Lower lobe of right lung (tissue), 2 donors: ENCODE data around the gene ITPRIPL1. TPM values are rescaled to one million over a fixed set of nuclear protein-coding genes. Genes with fewer than 3 reads are reported as not detected.

ENCODE experiments used
- ATAC-seq, 2 donors: fragments of 200-7000 bp; cut with Tn5 transposase; one replicate each; pipeline ENCODE4 v1.9.1; 2020 to 2022; ENCODE audit warnings: mild to moderate bottlenecking in 2 of 2, moderate library complexity in 2 of 2
- DNase-seq: peaks from one replicate; pipeline ENCODE4 v3.0.0-alpha.2; 2020
- H3K27ac ChIP-seq: fragments of 200-600 bp; one replicate; pipeline ENCODE4 v1.8.0; 2022
- H3K27me3 ChIP-seq: fragments of 200-600 bp; one replicate; pipeline ENCODE4 v1.8.0; 2022; ENCODE audit warnings: low read depth
- H3K36me3 ChIP-seq: fragments of 200-600 bp; one replicate; pipeline ENCODE4 v1.8.0; 2022; ENCODE audit warnings: mild to moderate bottlenecking
- H3K4me1 ChIP-seq: fragments of 200-600 bp; one replicate; pipeline ENCODE4 v1.8.0; 2022
- H3K4me3 ChIP-seq: fragments of 200-600 bp; one replicate; pipeline ENCODE4 v1.8.0; 2022; ENCODE audit warnings: mild to moderate bottlenecking
- H3K9me3 ChIP-seq: fragments of 200-600 bp; one replicate; pipeline ENCODE4 v1.8.0; 2022
- intact Hi-C: fragments of 100-400 bp; cut with DNase I; formaldehyde crosslinking; loops from one replicate; pipeline ENCODE4 v1.11.0; 2022
- total RNA-seq: library from RNA; stranded (reverse); fragmentation: NEBNext Ultra II Directional; extraction: Animal tissue kit (Norgen Biotek cat#: 25700); gene quantifications from one replicate; pipeline ENCODE4 v1.2.1, GENCODE V29; 2021
- TF ChIP-seq, protein P1 (sequence below): fragments of 200-600 bp; IDR thresholded peaks from one replicate; pipeline ENCODE4 v1.8.0; 2022; ENCODE audit warnings: antibody characterized with exemption, mild to moderate bottlenecking
- donor health status: DM: no; HTN: yes; CAD: no; lungs with severe emphysema.

Gene ITPRIPL1
- total RNA-seq, 1 donor from 2014 or later: 1.9 TPM

DNA sequence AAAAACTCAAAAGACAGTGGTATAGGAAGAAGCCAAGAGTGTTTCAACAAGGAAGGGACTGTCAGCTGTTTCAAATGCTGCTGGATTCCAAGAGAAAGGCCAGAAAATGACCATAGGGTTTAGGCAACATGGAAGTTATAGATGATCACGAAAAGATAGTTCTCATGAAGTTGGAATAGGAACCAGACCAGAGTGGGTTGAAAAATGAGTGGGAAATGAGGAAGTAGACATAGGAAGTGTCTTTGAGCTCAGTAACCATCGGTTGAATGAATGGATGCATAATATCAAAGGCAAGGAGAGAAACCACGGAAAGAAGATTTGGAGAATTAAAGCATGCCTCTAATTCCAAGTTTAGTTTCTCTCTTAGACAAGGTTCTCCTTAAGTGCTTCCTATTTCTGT is 11.8 kb downstream of the ITPRIPL1 start:
- no peak overlapping the region for H3K4me3 ChIP-seq
- ATAC-seq (no peak), DNase-seq (no peak)
- no peak overlapping the region for H3K27ac ChIP-seq
- no peaks in the 10 kb centered on the region for H3K36me3 ChIP-seq
- H3K27me3 ChIP-seq: no peaks in the 10 kb centered on the region
- intact Hi-C loops: no loop called here
- H3K9me3 ChIP-seq: no peaks in the 10 kb centered on the region
- TF ChIP-seq, protein P1, sequence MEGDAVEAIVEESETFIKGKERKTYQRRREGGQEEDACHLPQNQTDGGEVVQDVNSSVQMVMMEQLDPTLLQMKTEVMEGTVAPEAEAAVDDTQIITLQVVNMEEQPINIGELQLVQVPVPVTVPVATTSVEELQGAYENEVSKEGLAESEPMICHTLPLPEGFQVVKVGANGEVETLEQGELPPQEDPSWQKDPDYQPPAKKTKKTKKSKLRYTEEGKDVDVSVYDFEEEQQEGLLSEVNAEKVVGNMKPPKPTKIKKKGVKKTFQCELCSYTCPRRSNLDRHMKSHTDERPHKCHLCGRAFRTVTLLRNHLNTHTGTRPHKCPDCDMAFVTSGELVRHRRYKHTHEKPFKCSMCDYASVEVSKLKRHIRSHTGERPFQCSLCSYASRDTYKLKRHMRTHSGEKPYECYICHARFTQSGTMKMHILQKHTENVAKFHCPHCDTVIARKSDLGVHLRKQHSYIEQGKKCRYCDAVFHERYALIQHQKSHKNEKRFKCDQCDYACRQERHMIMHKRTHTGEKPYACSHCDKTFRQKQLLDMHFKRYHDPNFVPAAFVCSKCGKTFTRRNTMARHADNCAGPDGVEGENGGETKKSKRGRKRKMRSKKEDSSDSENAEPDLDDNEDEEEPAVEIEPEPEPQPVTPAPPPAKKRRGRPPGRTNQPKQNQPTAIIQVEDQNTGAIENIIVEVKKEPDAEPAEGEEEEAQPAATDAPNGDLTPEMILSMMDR: no peak
- H3K4me1 ChIP-seq: peaks cover 18% of the 10 kb centered on the region

DNA sequence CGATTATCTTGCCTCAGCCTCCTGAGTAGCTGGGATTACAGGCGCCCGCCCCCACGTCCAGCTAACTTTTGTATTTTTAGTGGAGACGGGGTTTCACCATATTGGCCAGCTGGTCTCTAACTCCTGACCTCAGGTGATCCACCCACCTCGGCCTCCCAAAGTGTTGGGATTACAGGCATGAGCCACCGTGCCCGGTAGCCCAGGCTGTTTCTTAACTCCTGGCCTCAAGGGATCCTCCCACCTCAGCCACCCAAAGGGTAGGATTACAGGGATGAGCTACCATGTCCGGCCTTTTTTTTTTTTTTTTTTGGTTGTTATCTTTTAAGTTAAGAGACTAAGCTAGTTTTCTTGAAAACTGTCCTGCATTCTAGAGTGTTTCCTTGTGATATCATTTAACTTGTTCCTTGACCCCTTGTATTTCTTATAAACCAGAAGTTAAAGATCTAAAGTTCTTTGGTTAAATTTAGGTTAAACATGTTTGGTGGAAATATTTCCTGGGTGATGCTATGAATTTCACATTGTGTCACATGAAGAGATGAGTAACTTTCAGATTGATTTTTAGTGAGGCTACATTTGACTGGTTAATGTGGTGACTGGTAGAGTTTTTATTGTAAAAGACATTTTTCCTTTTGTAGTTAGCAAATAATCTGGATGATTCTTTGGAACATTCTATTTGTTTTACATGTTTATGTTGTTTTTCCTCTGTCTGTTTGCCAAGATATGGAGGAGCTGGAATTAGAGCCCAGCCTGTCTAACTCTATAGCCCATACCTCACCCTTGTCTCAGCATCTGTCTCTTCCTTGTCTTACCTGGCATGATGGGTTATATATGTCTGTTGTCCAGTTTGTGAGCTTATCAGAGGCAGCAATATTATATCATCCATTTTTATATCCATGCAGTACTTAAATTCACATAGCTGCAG is 15.6 kb downstream of the ITPRIPL1 start:
- DNase-seq (no peak), ATAC-seq (no peak)
- TF ChIP-seq, protein P1: no peak
- H3K9me3 ChIP-seq: no peaks in the 10 kb centered on the region
- H3K36me3 ChIP-seq: no peaks in the 10 kb centered on the region
- H3K27ac ChIP-seq: no peak overlapping the region
- no peaks in the 10 kb centered on the region for H3K27me3 ChIP-seq
- H3K4me1 ChIP-seq: peaks cover 10% of the 10 kb centered on the region
- H3K4me3 ChIP-seq: no peak overlapping the region
- intact Hi-C loops: no loop called here

DNA sequence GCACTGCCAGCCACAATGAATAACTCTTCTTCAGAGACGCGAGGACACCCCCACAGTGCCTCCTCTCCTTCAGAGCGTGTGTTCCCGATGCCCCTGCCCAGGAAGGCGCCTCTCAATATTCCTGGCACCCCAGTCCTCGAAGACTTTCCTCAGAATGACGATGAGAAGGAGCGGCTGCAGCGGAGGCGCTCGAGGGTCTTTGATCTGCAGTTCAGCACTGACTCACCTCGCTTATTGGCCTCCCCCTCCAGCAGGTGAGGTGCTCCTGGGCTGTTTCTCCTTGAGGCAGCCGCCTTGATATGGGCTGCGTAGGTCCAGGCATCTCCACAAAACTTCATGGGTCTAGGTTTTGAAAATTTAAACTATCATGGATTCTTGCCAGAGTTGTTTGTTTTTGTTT is 16.5 kb downstream of the ITPRIPL1 start:
- Histone ChIP-seq H3K36me3 (no peaks in the 10 kb centered on the region), H3K27me3 (no peaks in the 10 kb centered on the region), H3K4me1 (peaks cover 2% of the 10 kb centered on the region), H3K9me3 (no peaks in the 10 kb centered on the region), H3K27ac (no peak overlapping the region), H3K4me3 (no peak overlapping the region)
- DNase-seq: no peak
- TF ChIP-seq, protein P1: no peak
- ATAC-seq: no peak
- intact Hi-C loops: no loop called here

DNA sequence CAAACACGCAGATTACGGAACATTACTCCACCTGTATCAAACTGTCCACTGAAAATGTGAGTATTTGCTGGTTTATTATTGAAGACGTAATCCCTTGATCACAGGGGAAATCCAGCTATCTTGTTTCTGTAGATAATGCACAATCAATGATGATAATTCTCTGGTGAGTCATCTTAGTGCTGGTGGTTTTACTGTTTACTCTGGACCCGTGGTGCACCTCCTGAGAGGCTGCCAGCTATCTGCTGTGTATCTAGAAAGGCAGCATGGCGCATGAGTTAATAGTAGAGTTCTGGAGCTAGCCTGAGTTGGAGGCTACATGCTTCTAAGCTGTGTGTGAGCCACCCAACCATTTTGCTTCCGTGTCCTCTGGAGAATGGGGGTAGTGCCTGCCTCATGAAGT is 17.0 kb downstream of the ITPRIPL1 start:
- Histone ChIP-seq H3K4me1 (no peaks in the 10 kb centered on the region), H3K9me3 (no peaks in the 10 kb centered on the region), H3K27me3 (no peaks in the 10 kb centered on the region), H3K36me3 (no peaks in the 10 kb centered on the region), H3K4me3 (no peak overlapping the region), H3K27ac (no peak overlapping the region)
- ATAC-seq (peak in 1 of 2 donors; percentile 38), DNase-seq (no peak)
- intact Hi-C loops: no loop called here
- TF ChIP-seq, protein P1: no peak

DNA sequence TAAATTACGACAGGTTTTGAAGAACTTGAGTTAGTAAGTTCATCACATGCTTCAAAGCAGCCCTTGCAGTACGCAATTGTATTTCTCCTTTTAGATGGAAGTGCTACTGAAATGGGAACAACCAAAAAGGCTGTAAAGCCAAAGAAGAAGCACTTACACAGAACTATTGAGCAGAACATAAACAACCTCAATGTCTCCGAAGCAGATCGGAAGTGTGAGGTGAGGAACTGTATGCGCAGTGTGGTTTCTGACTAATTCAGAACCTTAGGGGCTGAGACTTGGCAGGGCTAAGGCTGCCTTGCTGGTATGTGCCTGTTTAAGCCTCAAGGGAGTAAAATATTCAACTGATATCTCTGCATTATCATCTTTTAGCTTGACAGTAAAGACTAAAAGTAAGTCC is 18.9 kb downstream of the ITPRIPL1 start:
- Histone ChIP-seq H3K27ac (peak overlapping the region; percentile 41), H3K4me3 (no peak overlapping the region), H3K27me3 (no peaks in the 10 kb centered on the region), H3K36me3 (no peaks in the 10 kb centered on the region), H3K9me3 (no peaks in the 10 kb centered on the region), H3K4me1 (no peaks in the 10 kb centered on the region)
- ATAC-seq (peak; percentile 77 to 83), DNase-seq (no peak)
- intact Hi-C loops: no loop called here
- TF ChIP-seq, protein P1: no peak
